IgD-negative memory B cell (primary cell): ENCODE results near the gene PYCR2. TPM values are rescaled to one million over a fixed set of nuclear protein-coding genes. Genes with fewer than 3 reads are reported as not detected.
"Not testable (repeated sequence)": the region's sequence is repeated elsewhere in the genome, so short reads cannot be mapped to it uniquely, and the experiment has no call there.

Source experiments
- H3K27ac Mint-ChIP-seq, 3 donors: one replicate each; pipeline ENCODE4 v1.8.0; 2020 to 2022; ENCODE audit warnings: mild to moderate bottlenecking in 3 of 3, mixed read lengths in 3 of 3, moderate library complexity in 1 of 3
- H3K27me3 Mint-ChIP-seq: one replicate; pipeline ENCODE4 v1.8.0; 2021; ENCODE audit warnings: mixed read lengths
- H3K36me3 Mint-ChIP-seq: one replicate; pipeline ENCODE4 v1.8.0; 2020; ENCODE audit warnings: mild to moderate bottlenecking, mixed read lengths
- H3K4me1 Mint-ChIP-seq, 3 donors: one replicate each; pipeline ENCODE4 v1.8.0; 2020 to 2022; ENCODE audit warnings: mixed read lengths in 3 of 3, mild to moderate bottlenecking in 1 of 3
- H3K4me3 Mint-ChIP-seq, 4 donors: one replicate each; pipeline ENCODE4 v1.8.0; 2020 to 2022; ENCODE audit warnings: mild to moderate bottlenecking in 4 of 4, mixed read lengths in 4 of 4, moderate library complexity in 3 of 4
- H3K9me3 Mint-ChIP-seq, 3 donors: one replicate each; pipeline ENCODE4 v1.8.0; 2020 to 2021; ENCODE audit warnings: mixed read lengths in 3 of 3, mild to moderate bottlenecking in 1 of 3
- polyA plus RNA-seq: library from polyadenylated mRNA; unstranded; fragments of 300-500 nt; fragmentation: Illumina TruSeq; gene quantifications from one replicate; pipeline ENCODE4 v1.2.3, GENCODE V29; 2021

PYCR2 gene
- 68.9 TPM for polyA plus RNA-seq

DNA sequence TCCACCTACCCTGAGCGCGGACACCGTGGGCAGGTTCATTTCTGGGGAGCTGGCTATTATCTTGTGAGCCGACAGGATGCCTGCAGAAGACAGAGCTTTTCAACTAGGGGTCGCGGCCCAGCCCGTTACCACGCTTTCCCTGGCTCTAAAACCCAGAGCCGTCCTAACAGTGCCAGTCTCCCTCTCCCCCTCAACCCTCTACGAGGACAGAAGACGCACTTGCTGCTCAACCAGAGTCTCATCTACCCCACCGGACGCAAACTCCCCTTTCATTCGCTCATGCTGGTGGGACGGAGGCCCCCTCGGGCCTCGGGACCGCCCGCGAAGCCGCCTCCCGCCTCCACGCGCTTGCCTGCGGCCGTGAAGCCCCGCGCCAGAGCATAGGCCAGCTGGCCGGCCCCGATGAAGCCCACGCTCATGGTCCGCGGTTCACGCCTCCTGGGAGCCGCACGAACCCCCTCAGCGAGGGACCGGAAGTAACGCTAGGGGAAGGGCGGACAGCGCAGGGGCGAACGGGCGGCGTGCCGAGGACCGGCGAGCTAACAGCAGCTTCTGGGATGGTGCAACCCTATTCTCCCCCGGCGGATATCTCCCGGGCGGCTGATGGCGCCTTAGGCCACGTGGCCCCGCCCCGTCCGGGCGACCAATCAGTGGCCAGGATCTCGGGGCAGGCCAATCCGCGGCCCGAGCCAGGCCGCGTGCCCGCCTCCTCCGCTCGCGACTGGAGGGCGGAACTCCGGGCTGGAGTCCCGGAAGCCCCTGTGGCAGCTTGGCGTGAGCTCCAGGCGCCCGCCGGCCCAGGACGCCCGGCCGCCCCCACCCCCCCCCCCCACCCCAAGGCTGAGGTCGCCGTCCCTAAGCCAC lies at the start of gene PYCR2:
Gene PYCR2 (minus strand): TSS at position 559 of the 864 bp plus-strand sequence. CDS start 140 bp downstream, at position 419.
- Mint-ChIP-seq H3K9me3 (no peaks in the 10 kb centered on the region), H3K4me3 (peak within 1 kb of the TSS; percentile 93 to 98 (median 98)), H3K36me3 (no peaks in the 10 kb centered on the region), H3K27ac (peak within 1 kb of the TSS; percentile 73 to 98 (median 93)), H3K4me1 (peaks cover 4 to 11% (median 6%) of the 10 kb centered on the region in 3 donors), H3K27me3 (no peaks in the 10 kb centered on the region)

DNA sequence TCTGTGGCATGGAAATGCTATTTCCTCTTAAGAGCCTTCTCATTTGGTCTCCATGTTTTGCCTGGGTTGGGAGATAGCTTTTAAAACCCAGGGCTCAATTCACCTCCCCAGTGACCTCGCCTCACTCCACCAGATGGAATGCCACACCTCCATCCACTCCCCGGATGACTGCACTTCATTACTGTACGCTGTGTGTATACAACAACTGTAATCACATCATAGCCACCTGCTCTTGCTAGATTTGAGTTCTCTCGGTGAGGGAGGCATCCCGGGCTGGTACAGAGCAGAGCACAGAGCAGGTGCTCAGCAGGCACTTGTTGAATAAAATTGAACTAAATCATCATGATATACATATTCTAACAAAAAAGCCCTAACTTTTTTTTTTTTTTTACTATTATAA lies 49.1 kb upstream of the PYCR2 start:
- Mint-ChIP-seq H3K27ac (no peak overlapping the region), H3K4me3 (no peak overlapping the region), H3K9me3 (no peaks in the 10 kb centered on the region)

DNA sequence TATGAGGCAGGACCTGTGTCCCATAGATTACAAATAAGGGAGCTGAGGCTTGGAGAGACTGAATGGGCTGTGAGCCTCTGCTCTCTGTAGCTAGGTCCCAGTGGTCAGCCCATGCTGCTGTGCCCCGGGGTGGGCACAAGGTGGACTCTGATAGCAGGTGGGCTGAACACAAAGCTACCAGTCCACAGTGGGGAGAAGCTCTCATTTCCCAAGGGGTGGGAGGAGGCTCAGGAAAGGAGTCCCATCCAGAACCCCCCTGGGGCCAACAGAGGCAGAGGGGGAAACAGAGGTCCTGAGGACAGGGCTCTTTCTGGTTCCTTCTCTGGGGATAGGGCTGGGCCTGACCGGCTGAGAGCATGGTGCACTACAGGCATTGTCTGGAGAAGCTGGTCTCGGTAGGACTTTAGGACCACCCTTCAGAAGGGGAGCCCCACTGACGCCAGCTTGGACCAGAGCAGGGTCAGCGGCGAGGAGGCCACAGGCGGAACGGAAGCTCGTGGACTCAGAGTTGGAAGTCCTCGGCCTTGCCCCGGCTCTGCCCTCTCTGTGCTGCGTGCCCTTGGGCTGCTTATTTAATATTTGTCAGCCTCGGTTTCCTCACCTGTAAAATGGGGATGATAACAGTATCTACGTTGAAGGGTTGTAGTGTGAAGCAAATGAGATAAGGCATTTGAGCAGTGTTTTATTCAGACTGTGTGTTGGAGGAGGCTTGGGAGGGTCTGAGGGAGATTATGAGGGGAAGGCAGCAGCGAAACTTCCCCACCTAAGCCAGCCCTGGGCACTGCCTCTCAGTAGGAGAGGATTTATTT lies 48.5 kb upstream of the PYCR2 start:
- Mint-ChIP-seq H3K4me3 (no peak overlapping the region), H3K4me1 (peaks cover 0 to 11% (median 7%) of the 10 kb centered on the region in 3 donors), H3K9me3 (no peaks in the 10 kb centered on the region), H3K27me3 (peaks cover 5% of the 10 kb centered on the region), H3K36me3 (no peaks in the 10 kb centered on the region), H3K27ac (no peak overlapping the region)

More for the DNA sequence above, 49.1 kb upstream of the PYCR2 start:
- no peaks in the 10 kb centered on the region for H3K36me3 Mint-ChIP-seq
- H3K4me1 Mint-ChIP-seq, result peaks cover 4 to 15% (median 11%) of the 10 kb centered on the region in 3 donors
- peaks cover 5% of the 10 kb centered on the region for H3K27me3 Mint-ChIP-seq

DNA sequence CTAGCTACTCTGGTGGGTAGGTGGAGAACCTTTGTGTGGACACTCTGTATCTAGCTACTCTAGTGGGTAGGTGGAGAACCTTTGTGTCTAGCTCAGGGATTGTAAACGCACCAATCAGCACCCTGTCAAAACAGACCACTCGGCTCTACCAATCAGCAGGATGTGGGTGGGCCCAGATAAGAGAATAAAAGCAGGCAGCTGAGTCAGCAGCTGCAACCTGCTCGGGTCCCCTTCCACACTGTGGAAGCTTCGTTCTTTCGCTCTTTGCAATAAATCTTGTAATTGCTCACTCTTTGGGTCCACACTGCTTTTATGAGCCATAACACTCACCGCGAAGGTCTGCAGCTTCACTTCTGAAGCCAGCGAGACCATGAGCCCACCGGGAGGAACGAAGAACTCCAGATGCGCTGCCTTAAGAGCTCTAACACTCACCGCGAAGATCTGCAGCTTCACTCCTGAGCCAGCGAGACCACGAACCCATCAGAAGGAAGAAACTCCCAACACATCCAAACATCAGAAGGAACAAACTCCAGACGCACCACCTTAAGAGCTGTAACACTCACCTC lies 46.6 kb upstream of the PYCR2 start:
- peak overlapping the region in 1 of 4 donors; percentile 23 for H3K4me3 Mint-ChIP-seq
- H3K27ac Mint-ChIP-seq, H3K9me3 Mint-ChIP-seq, H3K4me1 Mint-ChIP-seq, H3K36me3 Mint-ChIP-seq, H3K27me3 Mint-ChIP-seq: not testable (repeated sequence)

DNA sequence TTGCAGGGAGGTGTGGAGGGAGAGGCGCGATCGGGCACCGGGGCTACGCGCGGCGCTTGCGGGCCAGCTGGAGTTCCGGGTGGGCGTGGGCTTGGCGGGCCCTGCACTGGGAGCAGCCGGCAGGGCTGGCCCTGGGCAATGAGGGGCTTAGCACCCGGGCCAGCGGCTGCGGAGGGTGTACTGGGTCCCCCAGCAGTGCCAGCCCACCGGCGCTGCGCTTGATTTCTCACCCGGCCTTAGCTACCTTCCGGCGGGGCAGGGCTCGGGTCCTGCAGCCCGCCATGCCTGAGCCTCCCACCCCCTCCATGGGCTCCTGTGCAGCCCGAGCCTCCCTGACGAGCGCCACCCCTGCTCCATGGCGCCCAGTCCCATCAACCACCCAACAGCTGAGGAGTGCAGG lies 45.7 kb upstream of the PYCR2 start:
- not testable (repeated sequence) for H3K27ac Mint-ChIP-seq, H3K9me3 Mint-ChIP-seq, H3K4me1 Mint-ChIP-seq, H3K36me3 Mint-ChIP-seq, H3K27me3 Mint-ChIP-seq, H3K4me3 Mint-ChIP-seq

DNA sequence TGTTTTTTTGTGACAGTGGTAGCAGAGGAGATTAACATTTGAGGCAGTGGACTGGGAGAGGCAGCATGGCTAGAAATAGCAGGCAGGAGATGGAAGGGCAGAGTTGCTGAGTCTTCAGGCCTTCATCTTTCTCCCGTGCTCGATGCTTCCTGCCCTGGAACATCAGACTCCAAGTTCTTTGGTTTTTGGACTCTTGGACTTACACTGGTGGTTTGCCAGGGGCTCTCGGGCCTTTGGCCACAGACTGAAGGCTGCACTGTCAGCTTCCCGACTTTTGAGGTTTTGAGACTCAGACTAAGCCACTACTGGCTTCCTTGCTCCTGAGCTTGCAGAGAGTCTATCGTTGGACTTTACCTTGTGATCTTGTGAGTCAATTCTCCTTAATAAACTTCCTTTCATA lies 41.2 kb upstream of the PYCR2 start:
- Mint-ChIP-seq H3K9me3 (no peaks in the 10 kb centered on the region), H3K4me3 (no peak overlapping the region), H3K4me1 (peaks cover 0 to 4% (median 2%) of the 10 kb centered on the region in 3 donors), H3K27ac (no peak overlapping the region), H3K27me3 (peaks cover 10% of the 10 kb centered on the region), H3K36me3 (no peaks in the 10 kb centered on the region)

DNA sequence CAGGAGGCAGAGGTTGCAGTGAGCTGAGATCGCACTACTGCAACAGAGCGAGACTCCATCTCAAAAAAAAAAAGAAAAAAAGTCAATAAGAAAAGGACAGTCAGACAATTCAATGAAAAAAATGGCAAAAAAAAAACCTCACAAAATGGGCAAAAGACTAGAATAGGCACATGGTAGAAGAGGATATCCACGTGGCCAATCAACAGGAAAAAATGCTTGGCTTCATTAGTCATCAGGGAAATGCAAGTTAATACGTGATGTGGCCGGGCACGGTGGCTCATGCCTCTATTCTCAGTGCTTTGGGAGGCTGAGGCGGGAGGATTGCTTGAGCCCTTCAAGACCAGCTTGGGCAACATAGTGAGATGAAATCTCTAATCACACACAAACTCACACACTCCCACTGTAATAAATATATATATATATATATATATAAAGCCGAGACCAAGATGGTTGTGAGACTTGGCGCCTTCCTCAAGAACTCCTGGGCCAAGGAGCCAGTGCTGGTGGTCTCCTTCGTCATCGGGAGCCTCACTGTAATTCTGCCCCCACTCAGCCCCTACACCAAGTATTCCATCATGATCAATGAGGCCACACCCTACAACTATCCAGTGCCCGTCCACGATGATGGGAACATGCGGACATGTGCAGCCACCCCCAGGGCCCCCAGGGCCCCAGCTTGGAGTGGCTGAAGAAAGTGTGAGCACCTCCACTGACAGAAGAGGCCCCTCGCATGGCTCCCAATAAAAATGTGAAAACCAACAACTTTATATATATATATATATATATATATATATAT lies 39.9 kb upstream of the PYCR2 start:
- H3K4me3 Mint-ChIP-seq, result no peak overlapping the region
- peaks cover 2% of the 10 kb centered on the region for H3K36me3 Mint-ChIP-seq
- peaks cover 0 to 4% (median 2%) of the 10 kb centered on the region in 3 donors for H3K4me1 Mint-ChIP-seq
- H3K9me3 Mint-ChIP-seq, result no peaks in the 10 kb centered on the region
- H3K27ac Mint-ChIP-seq, result no peak overlapping the region
- peaks cover 10% of the 10 kb centered on the region for H3K27me3 Mint-ChIP-seq

DNA sequence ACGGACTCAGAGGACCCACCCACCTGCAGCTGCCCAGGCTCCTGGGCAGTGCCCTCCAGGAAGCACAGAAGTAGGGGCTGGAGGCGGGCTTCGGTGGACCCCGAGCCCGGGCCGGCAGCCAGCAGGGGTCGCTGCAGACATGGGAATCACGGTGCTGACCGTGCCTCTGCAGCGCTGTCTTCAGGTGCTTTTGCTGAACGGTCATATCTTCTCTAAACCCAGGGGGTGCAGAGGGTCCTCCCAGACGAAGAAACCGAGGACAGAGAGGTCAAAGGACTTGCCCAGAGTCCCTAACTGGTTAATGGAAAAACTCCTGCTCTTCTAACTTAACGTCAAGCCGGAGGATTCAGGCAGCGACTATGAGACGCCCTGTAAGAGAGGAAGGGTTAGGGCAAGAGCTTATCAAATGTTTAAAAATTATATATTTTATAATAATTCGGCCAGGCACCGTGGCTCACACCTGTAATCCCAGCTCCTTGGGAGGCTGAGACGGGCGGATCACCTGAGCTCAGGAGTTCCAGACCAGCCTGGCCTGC lies 38.5 kb upstream of the PYCR2 start:
- Mint-ChIP-seq H3K4me3 (peak overlapping the region in 1 of 4 donors; percentile 25), H3K27ac (no peak overlapping the region), H3K4me1 (peaks cover 0 to 2% (median 0%) of the 10 kb centered on the region in 3 donors), H3K9me3 (no peaks in the 10 kb centered on the region), H3K36me3 (peaks cover 2% of the 10 kb centered on the region), H3K27me3 (peaks cover 8% of the 10 kb centered on the region)

DNA sequence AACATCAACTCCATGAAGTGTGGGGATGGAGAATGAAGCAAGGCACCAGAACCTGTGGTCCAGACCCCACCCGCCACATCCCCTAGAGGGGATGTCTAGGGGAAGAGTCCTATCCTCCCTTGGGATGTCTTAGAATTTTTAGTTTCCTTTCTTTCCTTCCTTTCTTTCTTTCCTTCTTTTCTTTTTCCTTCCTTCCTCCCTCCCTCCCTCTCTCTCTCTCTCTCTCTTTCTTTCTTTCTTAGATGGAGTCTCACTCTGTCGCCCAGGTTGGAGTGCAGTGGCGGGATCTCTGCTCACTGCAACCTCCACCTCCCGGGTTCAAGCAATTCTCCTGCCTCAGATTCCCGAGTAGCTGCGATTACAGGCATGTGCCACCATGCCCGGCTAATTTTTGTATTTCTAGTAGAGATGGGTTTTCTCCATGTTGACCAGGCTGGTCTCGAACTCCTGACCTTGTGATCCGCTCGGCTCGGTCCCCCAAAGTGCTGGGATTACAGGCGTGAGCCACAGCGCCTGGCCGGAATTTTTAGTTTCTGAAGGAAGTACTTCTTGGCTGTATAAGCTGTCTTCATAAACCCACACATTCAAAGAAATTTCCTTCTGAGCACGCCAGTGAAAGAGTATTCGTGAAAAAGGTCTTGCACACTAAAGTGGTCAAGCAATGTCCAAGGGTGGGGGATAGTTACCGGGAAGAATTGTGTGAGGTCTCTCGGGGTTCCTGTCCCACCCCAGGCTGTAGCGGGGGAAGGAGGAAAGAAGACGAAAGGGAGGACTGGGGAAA lies 37.8 kb upstream of the PYCR2 start:
- H3K9me3 Mint-ChIP-seq, result no peaks in the 10 kb centered on the region
- no peak overlapping the region for H3K4me3 Mint-ChIP-seq
- H3K36me3 Mint-ChIP-seq, result peaks cover 2% of the 10 kb centered on the region
- H3K27me3 Mint-ChIP-seq, result peaks cover 8% of the 10 kb centered on the region
- H3K27ac Mint-ChIP-seq, result no peak overlapping the region
- peaks cover 0 to 2% (median 0%) of the 10 kb centered on the region in 3 donors for H3K4me1 Mint-ChIP-seq

DNA sequence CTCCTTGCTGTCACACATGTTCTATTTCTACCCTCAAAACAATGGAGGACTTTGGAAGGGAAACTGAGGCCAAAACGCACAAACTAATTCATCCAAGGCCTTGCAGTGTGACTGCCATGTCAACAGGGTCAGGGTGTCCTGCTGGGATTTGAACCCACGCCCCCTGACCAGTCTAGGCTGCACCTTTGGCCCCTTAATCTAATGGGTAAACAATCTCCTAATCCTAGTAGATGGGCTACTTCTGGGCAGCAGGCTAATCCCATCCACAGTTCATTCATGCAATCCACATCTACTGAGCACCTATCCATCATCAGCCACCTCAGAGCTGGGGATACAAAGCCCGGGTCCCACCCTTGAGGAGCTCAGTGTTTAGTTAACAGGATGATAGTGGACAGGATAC lies 34.0 kb upstream of the PYCR2 start:
- no peak overlapping the region for H3K27ac Mint-ChIP-seq
- H3K27me3 Mint-ChIP-seq, result peaks cover 8% of the 10 kb centered on the region
- H3K9me3 Mint-ChIP-seq, result no peaks in the 10 kb centered on the region
- peaks cover 3% of the 10 kb centered on the region for H3K36me3 Mint-ChIP-seq
- H3K4me3 Mint-ChIP-seq, result no peak overlapping the region
- peaks cover 0 to 2% (median 0%) of the 10 kb centered on the region in 3 donors for H3K4me1 Mint-ChIP-seq

DNA sequence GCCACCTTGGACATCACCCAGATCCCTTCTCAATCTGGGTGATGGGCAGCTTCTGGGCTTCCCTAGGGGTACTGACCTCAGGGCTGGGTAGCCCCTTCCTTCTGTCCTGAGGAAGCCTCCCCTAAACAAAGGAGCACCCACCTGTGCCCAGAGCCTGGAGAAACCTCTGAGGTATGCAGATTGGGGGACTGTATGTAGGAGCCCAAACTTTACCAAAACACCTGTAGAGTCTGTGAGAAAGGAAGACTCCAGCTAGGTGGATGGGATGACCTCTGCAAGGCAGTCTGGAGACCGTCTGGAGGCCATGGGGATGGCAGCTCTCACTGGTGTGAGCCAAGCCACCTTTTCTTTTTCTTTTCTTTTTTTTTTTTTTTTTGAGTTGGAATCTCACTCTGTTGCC lies 30.7 kb upstream of the PYCR2 start:
- H3K9me3 Mint-ChIP-seq, result no peaks in the 10 kb centered on the region
- no peak overlapping the region for H3K4me3 Mint-ChIP-seq
- H3K4me1 Mint-ChIP-seq, result no peaks in the 10 kb centered on the region
- H3K27ac Mint-ChIP-seq, result no peak overlapping the region
- peaks cover 3% of the 10 kb centered on the region for H3K36me3 Mint-ChIP-seq
- H3K27me3 Mint-ChIP-seq, result peaks cover 17% of the 10 kb centered on the region

DNA sequence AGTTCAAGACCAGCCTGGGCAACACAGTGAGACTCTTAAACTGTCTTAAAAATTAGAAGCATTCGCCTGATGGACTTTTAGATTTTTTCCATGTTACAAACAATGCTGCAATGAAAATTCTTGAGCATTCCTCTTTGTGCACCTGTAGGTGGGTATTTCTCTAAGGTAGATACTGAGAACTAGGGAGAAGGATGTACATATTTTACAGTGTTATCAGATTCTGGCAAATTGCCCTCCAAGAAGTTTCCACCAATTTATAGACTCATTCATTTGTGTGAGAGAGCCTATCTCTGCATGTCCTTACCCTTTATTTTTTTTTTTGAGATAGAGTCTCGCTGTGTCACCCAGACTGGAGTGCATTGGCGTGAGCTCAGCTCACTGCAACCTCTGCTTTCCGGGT lies 29.3 kb upstream of the PYCR2 start:
- H3K9me3 Mint-ChIP-seq, result no peaks in the 10 kb centered on the region
- H3K4me1 Mint-ChIP-seq, result peaks cover 0 to 2% (median 0%) of the 10 kb centered on the region in 3 donors
- no peak overlapping the region for H3K27ac Mint-ChIP-seq
- peaks cover 1% of the 10 kb centered on the region for H3K36me3 Mint-ChIP-seq
- H3K4me3 Mint-ChIP-seq, result no peak overlapping the region
- peaks cover 21% of the 10 kb centered on the region for H3K27me3 Mint-ChIP-seq

DNA sequence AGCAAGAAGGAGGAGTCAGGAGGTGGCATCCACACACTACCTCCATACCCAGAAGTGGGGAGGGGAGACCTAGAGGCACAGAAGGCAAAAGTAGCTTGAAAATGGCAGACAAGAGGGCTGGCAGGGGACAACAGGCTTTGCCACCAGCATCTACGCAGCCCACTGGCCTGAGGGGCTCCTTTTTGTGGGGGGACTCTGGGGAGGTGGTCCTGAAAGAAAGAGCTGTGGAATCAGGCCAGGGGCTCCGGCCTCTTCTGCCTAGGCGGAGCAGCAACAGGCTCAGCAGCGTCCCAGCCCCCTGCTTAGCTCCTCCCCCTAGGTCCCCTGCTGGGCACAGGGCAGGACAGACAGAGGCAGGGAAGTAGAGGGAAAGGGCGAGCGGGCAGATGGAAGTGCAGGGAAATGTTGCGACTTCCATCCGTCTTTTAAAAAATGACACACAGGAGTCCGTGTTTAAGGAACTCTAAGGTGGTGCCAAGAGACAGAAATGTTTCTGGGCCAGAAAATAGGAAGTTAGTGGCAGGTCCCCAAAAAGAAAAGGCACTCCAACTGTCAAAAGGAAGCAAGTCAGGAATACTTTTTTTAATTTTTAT lies 27.0 kb upstream of the PYCR2 start:
- no peaks in the 10 kb centered on the region for H3K9me3 Mint-ChIP-seq
- peaks cover 0 to 4% (median 0%) of the 10 kb centered on the region in 3 donors for H3K4me1 Mint-ChIP-seq
- peaks cover 15% of the 10 kb centered on the region for H3K27me3 Mint-ChIP-seq
- no peak overlapping the region for H3K4me3 Mint-ChIP-seq
- H3K36me3 Mint-ChIP-seq, result peaks cover 1% of the 10 kb centered on the region
- H3K27ac Mint-ChIP-seq, result no peak overlapping the region
